ENCODE results near the gene ZNF480.
"Not testable (repeated sequence)": the region's sequence is repeated elsewhere in the genome, so short reads cannot be mapped to it uniquely, and the experiment has no call there.

The ZNF480 gene

DNA sequence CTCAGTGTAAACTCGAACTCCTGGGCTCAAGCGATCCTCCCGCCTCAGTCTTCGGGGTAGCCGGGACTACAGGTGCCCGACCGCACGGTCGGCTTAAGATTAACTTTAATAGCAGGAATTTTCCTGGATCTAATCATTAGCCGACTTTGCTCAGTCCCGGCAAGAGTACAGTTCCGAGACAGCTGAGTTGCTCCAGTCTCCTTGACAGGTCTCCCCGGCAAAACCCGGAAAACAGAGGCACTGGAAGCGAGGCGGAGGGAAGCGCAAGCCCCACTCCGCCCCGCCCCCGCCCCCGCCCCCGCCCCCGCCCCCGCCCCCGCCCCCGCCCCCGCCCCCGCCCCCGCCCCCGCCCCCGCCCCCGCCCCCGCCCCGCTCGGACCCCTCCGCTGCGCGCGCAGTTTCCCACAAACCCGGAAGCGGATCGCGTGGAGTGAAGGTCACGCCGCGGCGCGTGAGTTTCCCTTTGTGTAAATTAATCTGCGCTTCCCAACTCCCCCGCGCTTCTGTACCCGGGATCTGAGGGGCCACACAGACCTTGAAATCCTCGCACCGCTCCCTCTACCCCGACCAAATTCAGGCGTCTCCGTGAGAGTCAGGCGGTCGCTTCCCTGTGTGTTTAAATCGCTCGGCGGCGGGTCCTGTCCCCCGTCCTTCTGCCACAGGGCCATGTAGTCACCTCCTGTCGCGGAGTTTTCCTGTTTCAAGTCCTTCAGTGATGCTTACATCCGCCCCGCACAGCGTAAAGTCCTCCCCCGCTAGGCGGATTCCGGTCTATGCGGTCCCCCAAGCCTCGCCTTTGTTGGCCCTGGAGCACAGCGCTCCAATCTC lies at the start of gene ZNF480:
ZNF480 (plus strand) TSS at position 397 of the 828 bp plus-strand sequence. CDS start 3,244 bp downstream, outside the sequence.
- peak; percentile 43 for DNase-seq (ENCODE audit: low read depth)

DNA sequence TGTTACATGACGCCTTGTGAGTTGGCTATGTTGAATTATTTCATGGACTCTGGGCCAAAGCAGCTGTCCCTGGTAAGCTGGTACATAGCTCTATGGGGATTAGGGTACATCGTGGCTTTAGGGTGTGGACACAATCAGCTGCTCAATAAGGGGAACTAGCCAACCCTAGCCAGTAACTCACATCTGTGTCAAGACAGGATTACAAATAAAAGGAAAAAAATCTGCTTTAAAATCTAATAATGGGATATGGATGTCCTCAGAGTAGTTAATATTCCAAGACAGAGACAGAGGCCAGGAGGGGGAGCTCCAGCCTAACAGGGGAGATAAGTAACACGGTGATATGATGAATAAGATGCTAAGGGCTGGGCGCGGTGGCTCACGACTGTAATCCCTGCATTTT lies 48.7 kb upstream of the ZNF480 start:
- no peak for DNase-seq (ENCODE audit: low read depth)

DNA sequence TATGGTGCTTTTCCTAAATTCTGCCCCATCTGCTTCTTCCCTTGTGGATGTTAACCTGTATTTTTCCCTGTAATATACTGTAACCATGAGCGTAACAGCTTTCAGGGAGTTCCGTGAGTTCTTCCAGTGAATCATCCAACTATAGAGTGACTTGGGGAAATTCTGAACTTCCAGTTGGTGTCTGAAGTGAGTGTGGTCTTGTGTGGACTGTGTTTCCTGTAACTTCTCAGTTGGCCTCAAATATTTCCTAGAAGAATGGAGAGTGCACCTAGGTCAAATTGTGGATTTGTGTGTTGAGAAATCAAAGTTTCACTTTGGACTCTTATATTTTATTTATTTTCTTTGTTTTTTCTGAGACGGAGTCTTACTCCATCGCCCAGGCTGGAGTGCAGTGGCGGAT lies 38.5 kb upstream of the ZNF480 start:
- no peak for DNase-seq (ENCODE audit: low read depth)

DNA sequence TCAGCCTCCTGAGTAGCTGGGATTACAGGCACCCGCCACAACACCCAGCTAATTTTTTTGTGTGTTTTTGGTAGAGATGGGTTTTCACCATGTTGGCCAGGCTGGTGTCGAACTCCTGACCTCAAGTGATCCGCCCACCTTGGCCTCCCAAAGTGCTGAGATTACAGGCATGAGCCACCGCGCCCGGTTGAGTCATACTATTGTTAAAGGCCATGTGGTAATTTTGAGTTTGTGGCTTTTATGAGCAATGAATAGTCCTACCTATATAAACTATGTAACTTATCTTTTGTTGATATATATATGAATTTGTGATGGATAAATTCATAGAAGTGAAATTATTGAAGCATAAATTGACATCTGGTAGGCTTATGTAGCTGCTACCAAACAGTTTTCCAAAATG lies 31.4 kb upstream of the ZNF480 start:
- not testable (repeated sequence) for DNase-seq (ENCODE audit: low read depth)

DNA sequence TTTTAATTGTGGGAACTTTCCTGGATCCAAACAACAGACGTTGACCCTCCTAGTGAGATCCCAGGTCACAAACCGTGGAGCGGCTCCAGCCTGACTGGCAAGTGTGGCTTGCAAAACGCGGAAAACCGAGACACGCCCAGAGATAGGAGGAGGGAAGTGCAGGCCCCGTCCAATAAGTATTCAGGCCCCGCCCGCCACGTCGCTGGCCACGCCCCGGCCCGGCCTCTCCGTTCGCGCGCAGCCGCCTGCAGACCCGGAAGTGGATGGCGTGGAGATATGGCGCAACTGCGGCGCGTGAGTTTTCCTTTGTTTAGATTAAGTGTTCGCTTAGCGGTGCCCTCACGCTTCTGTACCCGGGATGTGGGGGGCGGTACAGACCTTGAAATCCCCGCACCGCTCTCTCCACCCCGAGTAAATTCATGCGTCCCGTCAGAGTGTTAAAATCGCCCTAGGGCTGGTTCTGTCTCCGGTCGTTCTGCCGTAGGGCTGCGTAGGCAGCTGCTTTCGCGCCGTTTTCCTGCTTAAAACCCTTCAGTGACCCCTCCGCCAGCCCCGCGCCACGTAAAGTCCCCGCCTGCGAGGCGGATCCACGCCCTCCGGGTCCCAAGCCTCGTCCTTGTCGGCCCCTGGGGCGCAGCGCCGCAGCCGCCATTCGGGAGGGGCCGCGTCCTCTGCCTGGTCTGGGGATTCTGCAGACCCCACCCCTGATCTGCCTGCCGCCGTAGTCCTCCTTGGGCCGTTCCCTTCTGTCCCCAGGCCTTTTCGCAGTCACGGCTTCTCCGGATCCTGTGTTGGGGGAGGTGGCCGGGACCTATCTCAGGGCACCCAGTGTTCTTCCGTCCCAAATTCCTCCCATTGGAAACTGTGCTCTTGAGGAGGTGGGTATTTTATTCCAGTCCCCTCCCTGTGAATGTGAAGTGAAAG lies 27.4 kb upstream of the ZNF480 start, which contains the start of gene ZNF766:
ZNF766 (plus strand) TSS at position 250 of the 924 bp plus-strand sequence; CDS start at position 277, 27 bp downstream.
- DNase-seq (ENCODE audit: low read depth): peak; percentile 90

DNA sequence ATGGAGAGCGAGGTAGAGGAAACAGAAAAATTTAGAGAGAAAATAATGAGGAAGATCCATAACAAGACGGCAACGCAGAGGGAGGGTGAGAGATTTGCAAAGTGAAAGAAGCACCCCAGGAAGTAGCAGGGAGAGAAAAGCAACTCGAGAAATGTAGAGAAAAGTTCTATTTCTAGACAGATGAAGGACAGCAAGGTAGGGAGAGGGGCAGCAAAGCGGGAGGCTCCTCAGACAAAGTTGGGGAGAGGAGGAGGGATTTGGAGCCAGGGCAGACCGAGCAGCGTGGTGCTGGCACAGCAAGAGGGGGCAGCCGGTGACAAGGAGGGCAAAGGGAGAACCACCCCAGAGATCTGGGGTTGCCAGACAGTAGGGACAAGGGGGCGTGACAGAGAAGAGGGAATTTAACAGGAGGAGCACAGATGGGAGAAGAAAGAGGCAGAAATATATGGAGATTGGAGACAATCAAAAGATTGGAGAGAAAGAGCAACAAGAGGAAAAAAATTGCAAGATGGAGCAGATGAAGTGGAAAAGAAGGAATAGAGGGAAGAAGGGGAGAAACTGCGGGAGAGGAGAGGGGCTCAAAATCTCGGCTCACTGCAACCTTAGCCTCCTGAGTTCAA lies 26.6 kb upstream of the ZNF480 start:
- no peak for DNase-seq (ENCODE audit: low read depth)

DNA sequence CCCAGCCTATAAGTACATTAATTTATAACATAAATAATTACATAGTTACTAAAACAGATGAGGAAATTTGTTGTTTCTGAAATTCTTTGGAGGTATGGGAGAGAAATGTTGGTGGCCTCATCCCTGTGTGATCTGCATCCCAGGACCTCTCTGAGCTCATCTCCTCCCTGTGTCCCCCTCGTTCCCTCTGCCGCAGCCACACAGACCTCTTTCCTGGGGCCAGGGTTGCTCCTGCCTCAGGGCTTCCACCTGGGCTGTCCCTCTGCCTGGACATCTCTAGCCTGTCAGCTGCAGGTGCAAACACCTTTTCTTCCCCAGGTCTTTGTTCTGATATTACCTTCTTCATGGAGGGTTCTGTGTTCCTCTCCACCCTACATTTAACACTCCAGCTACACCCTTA lies 23.7 kb upstream of the ZNF480 start:
- no peak for DNase-seq (ENCODE audit: low read depth)

DNA sequence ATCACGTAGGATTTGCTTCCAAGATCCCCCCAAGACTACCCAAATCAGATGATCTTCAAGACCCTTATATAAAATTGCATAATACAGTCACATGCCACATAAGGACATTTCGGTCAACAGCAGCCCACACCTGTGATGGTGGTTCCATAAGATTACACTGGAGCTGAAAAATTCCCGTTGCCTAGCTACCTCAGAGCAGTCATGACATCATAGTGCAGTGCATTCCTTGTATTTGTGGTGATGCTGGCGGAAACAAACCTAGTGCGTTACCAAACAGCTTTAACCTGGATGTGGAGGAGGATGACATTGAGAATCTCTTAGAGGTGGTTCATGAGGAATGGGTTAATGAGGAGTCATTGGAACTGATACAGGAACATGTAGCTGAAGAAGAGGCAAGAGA lies 22.8 kb upstream of the ZNF480 start:
- DNase-seq (ENCODE audit: low read depth): no peak

DNA sequence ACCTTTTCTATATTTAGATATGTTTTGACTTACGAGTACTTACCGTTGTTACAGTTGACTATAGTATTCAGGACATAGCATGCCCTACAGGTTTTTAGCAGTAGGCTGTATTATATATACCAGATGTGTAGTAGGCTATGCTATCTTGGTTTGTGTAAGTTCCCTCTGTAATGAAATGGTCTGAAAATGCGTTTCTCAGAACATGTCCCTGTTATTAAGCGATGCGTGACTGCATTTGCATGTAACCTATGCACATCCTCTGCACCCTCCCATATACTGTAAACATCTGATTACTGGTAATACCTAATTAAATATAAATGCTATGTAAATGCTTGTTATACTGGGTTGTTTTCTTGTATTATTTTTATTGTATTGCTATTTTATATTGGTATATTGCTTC lies 21.0 kb upstream of the ZNF480 start:
- no peak for DNase-seq (ENCODE audit: low read depth)

DNA sequence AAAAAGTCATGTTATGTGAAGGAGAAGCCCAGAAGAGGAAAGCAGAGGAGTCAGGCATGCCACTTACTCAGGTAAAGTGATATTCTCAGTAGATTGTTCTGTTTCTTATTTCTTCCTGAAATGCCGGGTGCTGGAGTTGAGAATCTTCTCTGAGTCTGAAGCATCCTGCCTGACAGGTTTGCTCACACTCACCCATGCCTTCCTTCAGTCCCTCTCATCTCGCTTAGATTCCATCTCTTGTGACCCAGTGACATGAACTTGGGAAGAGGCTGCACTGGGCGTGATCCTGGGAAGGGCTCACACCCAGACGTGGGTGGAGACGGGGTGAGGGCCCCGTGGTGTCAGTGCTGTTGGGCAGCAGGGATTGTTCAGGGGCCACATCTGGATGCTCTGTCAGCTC lies 19.5 kb upstream of the ZNF480 start:
- no peak for DNase-seq (ENCODE audit: low read depth)

DNA sequence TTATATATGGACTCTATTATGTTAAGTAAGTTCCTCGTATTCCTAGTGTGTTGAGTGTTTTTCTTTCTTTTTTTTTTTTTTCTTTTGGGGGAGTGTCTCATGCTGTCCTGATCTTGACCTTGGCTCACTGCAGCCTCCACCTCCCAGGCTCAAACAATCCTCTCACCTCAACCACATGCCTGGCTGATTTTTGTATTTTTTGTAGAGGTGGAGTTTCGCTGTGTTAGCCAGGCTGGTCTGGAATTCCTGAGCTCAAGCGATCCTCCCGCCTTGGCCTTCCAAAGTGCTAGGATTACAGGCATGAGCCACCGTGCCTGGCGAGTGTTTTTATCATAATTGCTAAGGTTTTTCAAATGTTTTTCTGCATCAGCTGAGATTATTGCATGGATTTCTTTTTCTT lies 10.7 kb upstream of the ZNF480 start:
- DNase-seq (ENCODE audit: low read depth): no peak

DNA sequence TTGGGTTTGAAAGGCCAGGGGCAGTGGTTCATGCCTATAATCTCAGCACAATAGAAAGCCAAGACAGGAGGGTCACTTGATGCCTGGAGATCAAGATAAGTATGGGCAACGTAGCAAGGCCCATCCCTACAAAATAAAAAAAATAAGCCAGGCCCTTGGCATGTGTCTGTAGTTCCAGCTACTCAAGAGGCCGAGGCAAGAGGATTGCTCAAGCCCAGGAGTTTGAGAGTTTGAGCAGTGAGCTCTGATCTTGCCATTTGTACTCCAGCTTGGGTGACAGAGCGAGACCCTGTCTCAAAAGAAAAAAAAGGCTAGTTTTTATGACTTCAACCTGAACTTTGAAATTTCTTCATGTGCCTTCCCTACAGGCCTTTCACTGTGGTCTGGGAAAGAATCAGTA lies 5.2 kb upstream of the ZNF480 start:
- no peak for DNase-seq (ENCODE audit: low read depth)

DNA sequence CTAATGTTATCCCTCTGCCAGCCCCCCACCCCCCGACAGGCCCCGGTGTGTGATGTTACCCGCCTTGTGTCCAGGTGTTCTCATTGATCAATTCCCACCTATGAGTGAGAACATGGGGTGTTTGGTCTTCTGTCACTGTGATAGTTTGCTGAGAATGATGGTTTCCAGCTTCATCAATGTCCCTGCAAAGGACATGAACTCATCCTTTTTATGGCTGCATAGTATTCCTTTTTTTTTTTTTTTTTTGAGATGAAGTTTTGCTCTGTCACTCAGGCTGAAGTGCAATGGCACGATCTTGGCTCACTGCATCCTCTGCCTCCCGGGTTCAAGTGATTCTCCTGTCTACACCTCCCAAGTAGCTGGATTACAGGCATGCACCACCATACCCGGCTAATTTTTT lies 4.0 kb upstream of the ZNF480 start:
- DNase-seq (ENCODE audit: low read depth): not testable (repeated sequence)

DNA sequence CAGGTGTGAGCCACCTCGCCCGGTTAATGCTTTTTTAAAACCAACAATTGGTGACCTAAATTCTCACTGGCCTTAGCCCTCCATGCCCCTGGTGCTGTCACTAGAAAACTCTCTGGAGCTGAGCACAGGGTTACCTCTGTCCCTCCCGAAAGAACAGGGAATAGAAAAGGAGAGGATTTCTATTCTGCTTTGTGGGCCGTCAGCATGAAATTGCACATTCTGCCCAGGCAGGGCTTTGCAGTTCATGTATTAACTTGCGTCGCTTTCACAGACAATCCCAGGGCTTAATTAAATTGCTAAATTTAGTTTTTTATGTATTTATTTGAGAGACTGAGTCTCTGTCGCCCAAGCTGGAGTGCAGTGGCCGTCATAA lies 583 bp upstream of the ZNF480 start:
- no peak for DNase-seq (ENCODE audit: low read depth)

DNA sequence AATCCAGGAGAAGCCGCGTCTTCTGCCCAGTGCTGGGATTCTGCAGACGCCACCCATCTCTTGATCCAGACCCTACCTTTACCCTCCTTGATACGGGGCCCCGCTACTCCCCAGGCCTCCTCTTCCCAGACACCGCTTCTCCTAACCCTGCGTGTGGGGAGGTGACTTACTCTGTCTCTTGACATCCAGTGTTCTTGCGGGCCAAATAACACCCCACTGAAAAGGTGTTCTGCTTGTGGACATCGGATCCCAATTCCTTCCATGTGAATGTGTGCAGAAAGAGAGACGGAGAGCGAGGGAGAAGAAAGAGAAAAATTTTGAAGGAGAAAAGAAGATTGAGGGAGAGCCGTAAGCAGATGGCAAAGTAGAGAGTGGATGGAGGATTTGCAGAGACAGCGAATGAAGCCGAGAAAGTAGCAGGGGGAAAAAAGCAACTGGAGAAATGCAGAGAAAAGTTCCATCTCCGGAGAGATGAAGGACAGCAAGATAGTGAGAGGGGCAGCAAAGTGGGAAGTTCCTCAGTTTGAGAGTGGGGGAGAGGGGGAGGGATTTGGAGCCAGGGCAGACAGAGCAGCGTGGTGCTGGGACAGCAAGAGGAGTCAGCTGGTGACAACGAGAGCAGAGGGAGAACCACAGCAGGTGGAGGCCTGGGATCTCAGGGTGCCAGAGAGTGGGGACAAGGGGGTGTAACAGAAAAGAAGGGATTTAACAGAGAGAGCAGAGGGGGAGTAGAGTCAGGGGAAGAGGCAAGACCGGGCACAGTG lies 814 bp downstream of the ZNF480 start:
- DNase-seq (ENCODE audit: low read depth): no peak

DNA sequence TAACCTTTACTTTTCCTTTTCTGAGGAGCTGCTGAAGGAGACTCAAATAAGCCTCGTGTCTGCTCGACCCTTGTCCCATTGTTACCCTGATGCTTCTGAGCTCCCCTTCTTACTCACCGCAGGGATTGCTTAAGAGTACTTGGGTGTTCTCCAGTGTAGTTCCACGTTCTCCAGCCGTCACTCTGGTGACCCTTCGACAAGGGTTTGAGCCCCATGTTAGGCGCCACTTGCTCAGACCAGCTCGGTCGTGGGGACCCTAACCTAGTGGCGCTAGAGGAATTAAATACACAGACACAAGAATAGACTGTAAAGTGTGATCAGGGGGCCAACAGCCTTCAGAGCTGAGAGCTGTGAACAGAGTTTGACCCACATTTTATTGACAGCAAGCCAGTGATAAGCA lies 10.3 kb downstream of the ZNF480 start:
- no peak for DNase-seq (ENCODE audit: low read depth)

DNA sequence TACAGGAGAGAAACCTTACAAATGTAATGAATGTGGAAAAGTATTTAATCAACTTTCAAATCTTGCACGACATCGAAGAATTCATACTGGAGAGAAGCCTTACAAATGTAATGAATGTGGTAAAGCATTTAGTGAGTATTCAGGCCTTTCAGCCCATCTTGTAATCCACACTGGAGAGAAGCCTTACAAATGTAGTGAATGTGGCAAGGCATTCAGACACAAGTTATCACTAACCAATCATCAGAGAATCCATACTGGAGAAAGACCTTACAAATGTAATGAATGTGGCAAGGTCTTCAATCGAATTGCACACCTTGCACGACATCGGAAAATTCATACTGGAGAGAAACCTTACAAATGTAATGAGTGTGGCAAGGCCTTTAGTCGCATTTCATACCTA lies 25.5 kb downstream of the ZNF480 start:
- DNase-seq (ENCODE audit: low read depth): no peak

DNA sequence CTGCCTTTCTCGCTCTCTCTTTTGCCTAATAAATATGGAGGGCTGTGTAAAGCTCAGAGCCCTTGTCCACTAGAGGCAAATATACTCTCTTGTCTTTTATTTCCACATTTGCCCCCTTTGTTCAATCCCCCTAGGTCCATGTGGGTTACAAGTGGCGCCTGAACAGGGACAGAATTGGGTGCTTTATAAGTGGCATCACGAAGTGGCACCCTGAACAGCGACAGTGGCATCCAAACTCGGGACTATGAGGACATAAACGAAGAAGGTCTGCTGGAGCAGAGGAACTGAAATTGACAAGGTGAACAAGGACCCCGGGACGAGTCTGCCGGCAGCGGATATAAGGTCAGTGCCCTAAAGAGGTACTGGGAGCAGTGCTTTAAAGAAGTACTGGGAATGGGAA lies 34.8 kb downstream of the ZNF480 start:
- no peak for DNase-seq (ENCODE audit: low read depth)

DNA sequence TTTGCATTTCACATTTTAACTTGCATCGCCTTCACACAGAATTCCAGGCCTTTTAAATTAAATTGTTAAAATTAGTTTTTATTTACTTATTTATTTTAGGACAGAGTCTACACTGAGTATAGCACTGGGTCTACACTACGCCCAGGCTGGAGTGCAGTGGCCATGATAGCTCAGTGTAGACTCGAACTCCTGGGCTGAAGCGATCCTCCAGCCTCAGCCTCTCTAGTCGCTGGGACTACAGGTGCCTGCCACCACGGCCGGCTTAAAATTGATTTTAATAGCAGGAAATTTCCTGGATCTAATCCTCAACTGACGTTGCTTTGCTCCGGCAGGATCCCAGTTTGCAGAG lies 38.8 kb downstream of the ZNF480 start:
- DNase-seq (ENCODE audit: low read depth): no peak

DNA sequence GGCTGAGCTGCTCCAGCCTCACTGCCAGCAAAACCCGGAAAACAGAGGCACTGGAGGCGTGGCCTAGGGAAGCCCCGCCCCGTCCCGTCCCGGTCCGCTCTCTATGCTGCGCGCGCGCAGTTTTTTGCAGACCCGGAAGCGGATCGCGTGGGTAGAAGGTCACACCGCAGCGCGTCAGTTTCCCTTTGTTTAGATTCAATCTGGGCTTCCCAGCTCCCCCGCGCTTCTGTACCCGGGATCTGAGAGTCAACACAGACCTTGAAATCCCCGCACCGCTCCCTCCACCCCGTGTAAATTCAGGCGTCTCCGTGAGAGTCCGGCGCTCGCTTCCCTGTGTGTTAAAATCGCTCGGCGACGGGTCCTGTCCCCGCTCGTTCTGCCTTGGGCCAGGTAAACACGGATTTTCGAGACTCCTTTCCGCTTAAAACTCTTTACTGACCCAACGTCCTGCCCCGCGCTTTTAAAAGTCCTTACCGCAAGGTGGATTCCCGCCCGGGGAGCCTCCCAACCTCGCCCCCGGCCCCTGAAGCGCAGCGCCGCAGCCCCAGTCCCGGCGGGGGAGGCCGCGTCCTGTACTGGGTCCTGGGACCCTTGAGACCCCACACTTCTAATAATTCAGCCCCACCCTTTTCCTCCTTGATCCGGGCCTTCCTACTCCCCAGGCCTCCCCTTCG lies 39.3 kb downstream of the ZNF480 start, which contains the start of gene ZNF610:
ZNF610 (plus strand) TSS at position 127 of the 674 bp plus-strand sequence. CDS start 12,930 bp downstream, outside the sequence.
- DNase-seq (ENCODE audit: low read depth): peak; percentile 63

DNA sequence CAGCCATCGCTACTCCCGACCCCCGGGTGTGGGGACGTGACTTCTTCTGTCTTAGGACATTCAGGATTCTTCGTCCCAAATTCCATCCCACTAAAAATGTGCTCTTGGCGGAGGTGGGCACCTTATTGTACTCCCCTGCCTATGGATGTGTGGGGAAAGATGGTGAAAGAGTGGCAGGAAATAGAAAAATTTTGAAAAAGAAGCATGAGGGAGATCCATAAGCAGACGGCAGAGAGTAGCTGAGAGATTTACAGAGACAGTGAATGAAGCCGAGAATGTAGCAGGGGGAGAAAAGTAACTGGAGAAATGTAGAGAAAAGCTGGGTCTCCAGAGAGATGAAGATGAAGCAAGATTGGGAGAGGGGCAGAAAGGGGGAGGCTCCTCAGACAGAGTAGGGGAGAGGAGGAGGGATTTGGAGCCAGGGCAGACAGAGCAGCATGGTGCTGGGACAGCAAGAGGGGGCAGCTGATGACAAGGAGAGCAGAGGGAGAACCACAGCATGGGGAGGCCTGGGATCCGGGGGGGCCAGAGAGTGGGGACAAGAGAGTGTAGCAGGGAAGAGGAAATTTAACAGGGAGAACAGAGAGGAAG lies 39.9 kb downstream of the ZNF480 start:
- DNase-seq (ENCODE audit: low read depth): no peak
